ENCODE data around the gene RPRM.

GRCh38 chr2:153478289-153479261 lies at the start of gene RPRM:
- TF ChIP-seq EZH2 (IDR thresholded peaks at IDR 0.05; ENCODE audit: low read depth) (no peak), CTCF (conservative IDR thresholded peaks at IDR 0.05) (no peak)
